Measurements from ENCODE around the gene ESRRA.

- TF ChIP-seq POLR2A (IDR thresholded peaks at IDR 0.05), result no peak
- TF ChIP-seq CTCF (IDR thresholded peaks at IDR 0.05), result peak in 1 of 3 donors; percentile 79
Observed at GRCh38 chr11:64304316-64305072, 830 bp upstream of the ESRRA start.
